Measurements from ENCODE around the gene SBK2. TPM values are rescaled to one million over a fixed set of nuclear protein-coding genes. Genes with fewer than 3 reads are reported as not detected.

The SBK2 gene
- total and polyA plus RNA-seq, 4 donors, result 0.31 TPM; not detected in 3

- Histone ChIP-seq H3K27me3 (ENCODE audit: control insufficient read depth in 3 of 3, insufficient read depth in 3 of 3, low read length in 2 of 3) (peaks cover 0 to 3% (median 0%) of the 10 kb centered on the region in 3 donors), H3K36me3 (ENCODE audit: control insufficient read depth in 4 of 4, insufficient read depth in 4 of 4, low read length in 4 of 4) (no peaks in the 10 kb centered on the region), H3K9me3 (ENCODE audit: control insufficient read depth in 4 of 4, insufficient read depth in 3 of 4, low read length in 3 of 4) (peaks cover 0 to 2% (median 0%) of the 10 kb centered on the region in 4 donors), H3K9ac (ENCODE audit: insufficient read depth in 1 of 2, low read length in 2 of 2) (no peak overlapping the region), H3K4me3 (no peak overlapping the region), H3K27ac (ENCODE audit: low read depth in 1 of 2, low read length in 1 of 2) (peak overlapping the region; percentile 3 to 56), H3K4me1 (ENCODE audit: control insufficient read depth in 5 of 5, insufficient read depth in 5 of 5, low read length in 5 of 5) (peaks cover 0 to 19% (median 5%) of the 10 kb centered on the region in 5 donors)
- peak; percentile 37 to 46 (median 41) for DNase-seq
- TF ChIP-seq, protein P1, sequence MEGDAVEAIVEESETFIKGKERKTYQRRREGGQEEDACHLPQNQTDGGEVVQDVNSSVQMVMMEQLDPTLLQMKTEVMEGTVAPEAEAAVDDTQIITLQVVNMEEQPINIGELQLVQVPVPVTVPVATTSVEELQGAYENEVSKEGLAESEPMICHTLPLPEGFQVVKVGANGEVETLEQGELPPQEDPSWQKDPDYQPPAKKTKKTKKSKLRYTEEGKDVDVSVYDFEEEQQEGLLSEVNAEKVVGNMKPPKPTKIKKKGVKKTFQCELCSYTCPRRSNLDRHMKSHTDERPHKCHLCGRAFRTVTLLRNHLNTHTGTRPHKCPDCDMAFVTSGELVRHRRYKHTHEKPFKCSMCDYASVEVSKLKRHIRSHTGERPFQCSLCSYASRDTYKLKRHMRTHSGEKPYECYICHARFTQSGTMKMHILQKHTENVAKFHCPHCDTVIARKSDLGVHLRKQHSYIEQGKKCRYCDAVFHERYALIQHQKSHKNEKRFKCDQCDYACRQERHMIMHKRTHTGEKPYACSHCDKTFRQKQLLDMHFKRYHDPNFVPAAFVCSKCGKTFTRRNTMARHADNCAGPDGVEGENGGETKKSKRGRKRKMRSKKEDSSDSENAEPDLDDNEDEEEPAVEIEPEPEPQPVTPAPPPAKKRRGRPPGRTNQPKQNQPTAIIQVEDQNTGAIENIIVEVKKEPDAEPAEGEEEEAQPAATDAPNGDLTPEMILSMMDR (IDR thresholded peaks at IDR 0.05; ENCODE audit: control extremely low read depth, extremely low read depth), result no peak
- ATAC-seq (ENCODE audit: insufficient read depth, low FRiP score), result no peak
- 51 to 60% methylated on average over 18 of the region's 18 CpGs for WGBS, 2 donors
Observed at GRCh38 chr19:55493052-55493644, 43.8 kb downstream of the SBK2 start.

DNA sequence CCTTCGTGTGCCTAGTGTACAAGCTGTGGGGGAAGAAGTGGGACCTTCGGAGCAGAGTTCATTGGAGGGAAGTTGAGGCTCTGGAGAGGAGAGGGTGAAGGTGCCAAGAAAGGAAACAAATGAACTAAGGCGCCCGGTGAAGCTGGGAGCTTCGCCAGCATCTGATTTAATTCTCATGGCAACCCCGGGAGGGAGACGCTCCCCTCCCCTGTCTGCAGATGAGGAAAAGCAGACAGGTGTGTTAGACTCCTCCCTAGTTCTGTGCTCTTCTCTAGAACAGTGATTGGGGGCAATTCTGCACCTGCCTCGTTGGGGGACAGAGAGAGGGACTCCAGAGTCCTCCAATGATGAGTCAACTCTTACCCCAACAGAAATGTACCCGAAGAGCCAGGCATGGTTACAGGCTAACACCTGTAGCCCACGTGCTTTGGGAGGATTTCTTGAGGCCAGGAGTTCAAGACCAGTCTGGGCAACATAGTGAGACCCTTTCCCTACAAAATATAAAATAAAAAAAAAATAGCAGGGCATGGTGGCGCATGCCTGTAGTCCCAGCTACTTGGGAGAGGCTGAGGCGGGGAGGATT lies 44.5 kb downstream of the SBK2 start:
- DNase-seq (no peak), ATAC-seq (ENCODE audit: insufficient read depth, low FRiP score) (no peak)
- WGBS, 2 donors, result 52 to 53% methylated on average over 12 of the region's 12 CpGs
- TF ChIP-seq, protein P1 (IDR thresholded peaks at IDR 0.05; ENCODE audit: control extremely low read depth, extremely low read depth), result no peak
- Histone ChIP-seq H3K27me3 (ENCODE audit: control insufficient read depth in 3 of 3, insufficient read depth in 3 of 3, low read length in 2 of 3) (peaks cover 0 to 3% (median 0%) of the 10 kb centered on the region in 3 donors), H3K27ac (ENCODE audit: low read depth in 1 of 2, low read length in 1 of 2) (no peak overlapping the region), H3K9ac (ENCODE audit: insufficient read depth in 1 of 2, low read length in 2 of 2) (no peak overlapping the region), H3K9me3 (ENCODE audit: control insufficient read depth in 4 of 4, insufficient read depth in 3 of 4, low read length in 3 of 4) (peaks cover 0 to 2% (median 0%) of the 10 kb centered on the region in 4 donors), H3K4me3 (no peak overlapping the region), H3K36me3 (ENCODE audit: control insufficient read depth in 4 of 4, insufficient read depth in 4 of 4, low read length in 4 of 4) (no peaks in the 10 kb centered on the region), H3K4me1 (ENCODE audit: control insufficient read depth in 5 of 5, insufficient read depth in 5 of 5, low read length in 5 of 5) (peaks cover 0 to 24% (median 8%) of the 10 kb centered on the region in 5 donors)

DNA sequence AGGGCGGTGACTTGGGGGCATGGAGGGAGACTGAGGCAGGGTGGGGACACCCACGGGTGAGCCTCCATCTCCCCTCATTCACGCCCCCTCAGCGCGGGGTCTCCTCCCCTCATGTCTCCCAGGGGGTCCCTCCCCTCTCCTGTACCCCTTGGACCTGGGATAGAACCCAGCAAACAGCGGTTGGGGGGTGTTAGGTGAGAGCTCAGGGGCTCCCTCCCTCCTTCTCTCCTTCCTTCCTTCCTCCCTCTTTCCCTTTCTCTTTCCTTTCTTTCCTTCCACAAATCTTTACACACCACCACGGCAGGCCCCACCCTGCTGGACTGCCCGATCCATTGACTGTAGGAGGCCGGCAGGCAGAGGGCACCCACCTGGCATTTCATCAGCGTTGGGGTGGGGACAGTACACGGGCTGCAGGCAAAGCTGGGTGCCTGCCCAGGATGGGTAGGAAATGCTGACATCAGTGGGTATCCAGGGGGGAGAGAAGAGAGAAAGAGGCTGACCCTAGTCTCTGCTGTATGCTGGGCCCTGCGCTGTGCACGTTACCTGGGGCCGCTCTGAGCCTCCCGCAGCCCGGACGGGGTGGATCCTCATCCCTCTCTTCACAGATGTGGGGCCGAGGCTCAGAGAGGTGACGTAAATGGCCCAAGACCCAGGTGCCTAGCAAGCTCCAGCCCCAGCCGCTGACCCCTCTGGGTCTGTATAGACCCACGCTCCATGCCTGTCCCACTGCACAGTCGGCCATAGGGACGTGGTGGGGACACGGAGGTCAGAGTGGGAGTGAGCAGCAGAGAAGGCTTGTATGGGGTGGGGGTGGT lies 45.2 kb downstream of the SBK2 start:
- Histone ChIP-seq H3K9ac (ENCODE audit: insufficient read depth in 1 of 2, low read length in 2 of 2) (no peak overlapping the region), H3K4me1 (ENCODE audit: control insufficient read depth in 5 of 5, insufficient read depth in 5 of 5, low read length in 5 of 5) (peaks cover 0 to 31% (median 8%) of the 10 kb centered on the region in 5 donors), H3K4me3 (no peak overlapping the region), H3K9me3 (ENCODE audit: control insufficient read depth in 4 of 4, insufficient read depth in 3 of 4, low read length in 3 of 4) (peaks cover 0 to 2% (median 0%) of the 10 kb centered on the region in 4 donors), H3K36me3 (ENCODE audit: control insufficient read depth in 4 of 4, insufficient read depth in 4 of 4, low read length in 4 of 4) (no peaks in the 10 kb centered on the region), H3K27me3 (ENCODE audit: control insufficient read depth in 3 of 3, insufficient read depth in 3 of 3, low read length in 2 of 3) (peaks cover 0 to 3% (median 0%) of the 10 kb centered on the region in 3 donors), H3K27ac (ENCODE audit: low read depth in 1 of 2, low read length in 1 of 2) (no peak overlapping the region)
- DNase-seq (no peak), ATAC-seq (ENCODE audit: insufficient read depth, low FRiP score) (no peak)
- TF ChIP-seq, protein P1 (IDR thresholded peaks at IDR 0.05; ENCODE audit: control extremely low read depth, extremely low read depth), result no peak
- WGBS, 2 donors, result 74 to 77% methylated on average over 24 of the region's 24 CpGs

Measured in lung (tissue), 12 donors.